Activated CD8-positive, alpha-beta memory T cell treated with anti-CD3 and anti-CD28 coated beads, Interleukin-2, amount 50 U/mL, for 48 hours (primary cell): ENCODE data around the gene ADRA2B.

ENCODE experiments used
- DNase-seq: peaks from one replicate; pipeline ENCODE4 v3.0.0-alpha.2; 2020

The ADRA2B gene

DNA sequence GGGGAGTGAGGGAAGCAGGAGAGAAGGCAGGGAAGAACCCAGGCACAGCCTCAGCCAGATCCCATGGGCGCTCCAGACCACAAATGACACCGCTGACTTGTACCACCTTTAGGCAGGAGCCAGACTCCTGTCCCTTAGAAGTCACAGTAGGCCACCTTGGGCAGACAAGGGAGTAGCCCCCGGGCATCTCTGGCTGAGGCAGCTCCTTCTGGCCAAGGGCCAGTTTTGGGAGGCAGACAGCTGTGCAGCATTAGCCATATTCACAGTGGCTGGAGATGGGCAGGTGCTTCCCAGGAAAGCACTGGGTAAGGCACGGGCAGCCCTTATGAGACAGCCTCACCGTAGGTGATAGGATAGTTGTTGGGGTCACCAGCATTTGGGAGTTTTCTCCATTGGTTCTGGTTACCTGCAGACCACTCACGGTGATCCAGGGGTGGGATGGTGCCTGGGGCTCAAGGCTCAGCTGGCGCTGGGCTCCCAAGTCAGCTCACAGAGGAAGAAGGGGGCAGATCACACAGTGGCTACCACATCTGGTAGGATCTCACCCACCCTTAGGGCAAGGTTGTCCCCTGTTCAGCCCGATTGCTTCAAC lies 19.9 kb upstream of the ADRA2B start:
- no peak for DNase-seq

DNA sequence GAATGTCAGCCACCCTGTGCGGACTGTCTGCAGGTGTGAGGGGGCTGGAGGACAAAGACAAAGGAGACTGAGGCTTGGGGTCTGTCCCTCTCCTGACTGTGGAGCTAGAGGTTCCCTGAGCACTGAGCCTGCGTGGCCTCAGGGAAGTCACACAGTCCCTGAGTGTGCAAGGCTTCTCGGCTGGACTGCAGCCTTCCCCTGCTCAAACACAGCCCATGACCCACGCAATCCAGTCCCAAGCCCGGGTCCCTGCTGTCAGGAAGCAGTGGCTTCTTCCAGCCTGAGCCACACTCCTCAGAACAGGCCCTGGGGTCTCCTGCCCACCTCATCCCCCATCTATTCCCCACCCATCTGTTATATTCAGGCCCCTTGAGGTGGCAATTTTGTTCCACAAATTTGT lies 19.2 kb upstream of the ADRA2B start:
- no peak for DNase-seq

DNA sequence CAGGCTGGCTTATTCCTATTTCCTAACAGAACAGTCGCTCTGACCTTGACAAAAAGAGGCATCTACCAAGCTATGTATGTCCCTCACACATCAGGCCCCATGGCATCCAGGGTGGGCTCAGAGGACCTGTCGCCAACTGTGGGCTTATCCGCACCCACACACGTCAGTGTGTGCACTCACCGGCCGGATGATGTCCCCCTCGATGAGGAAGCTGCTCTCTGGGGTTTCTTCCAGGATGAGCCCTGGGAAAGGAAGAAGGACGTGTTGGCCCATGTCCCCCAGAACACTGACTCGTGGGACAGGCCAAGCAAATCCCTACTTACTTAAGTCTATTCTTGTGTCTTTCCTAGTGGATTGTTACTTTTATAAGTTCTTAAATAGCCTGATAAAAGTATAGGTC lies 18.8 kb upstream of the ADRA2B start:
- DNase-seq: no peak

DNA sequence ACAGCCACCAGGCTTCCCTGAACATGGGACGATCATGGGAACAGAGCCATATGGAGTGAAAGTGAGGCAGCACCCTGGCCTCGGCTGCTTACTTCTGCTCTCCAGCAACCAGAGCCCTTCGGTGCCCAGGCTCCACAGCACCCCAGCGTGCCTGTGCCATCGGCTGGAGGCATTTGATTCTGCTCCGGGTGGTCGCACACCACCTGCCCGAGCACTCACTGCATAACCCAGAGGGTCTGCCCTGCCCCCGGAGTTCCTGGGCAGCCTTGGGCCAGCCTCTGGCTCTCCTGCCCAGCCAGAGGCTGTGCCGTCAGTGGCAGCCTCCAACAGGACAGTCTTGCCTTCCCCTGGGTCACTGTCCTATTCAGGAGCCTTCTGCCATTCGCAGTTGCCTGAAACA lies 18.1 kb upstream of the ADRA2B start:
- no peak for DNase-seq

DNA sequence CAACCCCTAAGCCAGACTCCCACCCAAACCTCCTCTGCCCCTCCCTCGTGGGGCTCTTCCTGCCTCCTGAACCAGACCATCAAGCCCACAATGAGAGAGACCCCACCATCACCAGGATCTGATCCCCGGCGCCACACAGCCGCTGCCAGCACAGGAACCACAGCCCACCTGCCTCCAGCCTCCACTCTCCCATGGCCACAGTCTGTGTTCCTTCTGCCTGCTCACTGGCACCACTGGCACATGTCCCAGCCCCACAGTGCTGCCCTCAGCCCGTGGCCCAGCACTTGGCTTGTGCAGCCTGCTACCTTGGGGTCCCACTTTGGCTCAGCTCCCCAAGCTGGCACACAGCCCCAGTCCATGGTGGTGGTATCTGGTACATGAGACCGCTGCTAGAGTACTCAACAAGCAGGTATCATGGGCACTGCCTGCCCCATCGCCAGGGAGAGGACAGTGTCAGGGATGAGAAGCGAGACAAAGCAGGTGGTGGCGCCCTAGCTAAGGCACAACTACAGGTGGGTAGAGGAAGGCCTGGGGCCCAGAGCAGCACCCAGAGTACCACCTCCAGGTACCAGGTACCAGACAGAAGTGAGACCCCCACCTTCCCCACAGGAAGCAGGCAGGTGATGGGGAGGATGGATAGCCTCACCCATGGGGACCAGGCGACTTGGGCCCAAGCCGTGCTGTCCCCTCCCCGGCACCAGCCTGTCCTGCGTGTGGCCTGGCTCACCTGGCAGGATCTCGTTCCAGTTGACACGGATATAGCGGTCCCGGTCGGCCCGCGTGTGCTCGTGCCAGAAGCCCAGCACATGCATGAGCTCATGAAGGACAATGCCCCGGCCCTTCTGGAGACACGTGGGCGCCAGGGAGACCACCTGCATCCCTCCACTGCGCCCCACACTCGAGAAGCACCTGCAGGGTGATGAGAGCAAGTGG lies 15.7 kb upstream of the ADRA2B start:
- DNase-seq: no peak

DNA sequence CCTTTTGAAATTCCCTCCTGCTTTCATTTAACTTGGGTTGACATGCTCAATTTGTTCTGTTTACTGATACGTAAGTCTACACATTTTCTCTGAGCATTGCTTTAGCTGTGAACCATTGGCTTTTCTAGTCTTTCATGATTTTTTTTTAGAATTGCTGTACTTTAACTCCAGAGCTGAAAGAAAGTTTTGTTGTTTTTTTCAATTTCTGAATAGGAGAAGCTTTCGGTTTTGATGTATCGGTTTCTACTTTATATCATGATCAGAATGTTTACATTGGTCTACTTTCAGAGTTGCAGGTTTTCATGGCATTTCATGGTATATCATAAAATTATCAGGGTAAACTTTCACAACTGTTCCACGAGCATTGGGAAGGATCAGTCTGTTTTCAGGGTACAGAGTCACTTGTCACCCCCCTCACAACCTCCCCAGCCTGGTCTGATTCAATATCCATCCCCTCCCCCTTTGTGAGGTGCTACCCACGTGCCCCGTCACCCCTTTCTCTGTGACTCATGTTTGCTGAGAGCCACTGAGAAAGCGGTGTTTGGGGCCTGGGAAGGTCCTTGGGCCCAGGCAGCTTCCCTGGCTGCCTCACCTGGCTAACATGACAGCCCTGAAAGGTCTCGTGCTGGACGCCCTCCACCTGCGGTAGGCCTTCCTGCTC lies 14.9 kb upstream of the ADRA2B start:
- DNase-seq: no peak

DNA sequence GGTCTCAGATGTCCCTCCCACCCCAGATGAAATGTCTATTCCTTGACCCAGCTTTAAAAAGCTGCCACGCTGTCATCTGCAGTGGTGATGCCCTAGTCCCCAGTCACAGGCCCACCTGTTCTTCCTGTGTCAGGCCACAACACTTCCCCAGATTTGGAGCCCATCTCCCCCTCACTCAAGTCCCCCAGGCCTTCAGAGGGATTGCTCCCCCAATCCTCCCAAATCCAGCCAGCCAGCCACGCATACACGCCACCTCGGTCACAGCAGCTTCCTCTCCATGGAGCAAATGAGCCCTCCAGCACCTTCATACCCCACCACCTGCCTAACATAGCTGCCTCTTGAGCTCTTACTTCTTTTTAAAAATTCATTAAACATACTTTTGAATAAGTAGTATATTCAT lies 14.1 kb upstream of the ADRA2B start:
- DNase-seq: no peak

DNA sequence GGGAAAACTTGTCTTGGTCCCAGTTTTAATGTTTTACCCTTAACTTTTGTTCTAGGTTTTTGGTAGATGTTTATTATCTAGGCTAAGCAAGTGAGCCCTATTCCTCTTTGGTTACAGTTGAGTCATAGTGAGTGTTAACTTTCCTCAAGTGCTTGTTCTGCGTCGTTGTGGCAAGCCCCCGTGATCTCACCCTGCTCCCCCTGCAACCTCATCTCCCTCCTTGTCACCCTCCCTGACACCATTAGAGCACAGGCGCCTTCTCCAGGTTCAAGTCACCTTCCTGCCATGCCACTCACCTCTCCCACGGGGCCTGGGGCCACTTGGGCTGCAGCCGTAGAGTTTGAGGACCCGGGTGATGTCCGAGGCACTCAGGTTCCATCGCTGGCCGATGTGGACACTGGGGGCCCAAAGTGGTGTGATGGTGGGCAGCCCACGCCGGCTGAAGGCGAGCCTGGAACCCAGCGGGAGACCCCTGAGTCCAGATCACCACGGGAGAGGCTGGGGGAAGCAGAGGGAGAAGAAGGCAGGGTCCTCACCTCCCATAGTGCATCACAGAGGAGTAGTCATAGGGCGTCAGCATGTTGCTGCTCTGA lies 13.3 kb upstream of the ADRA2B start:
- DNase-seq: no peak

DNA sequence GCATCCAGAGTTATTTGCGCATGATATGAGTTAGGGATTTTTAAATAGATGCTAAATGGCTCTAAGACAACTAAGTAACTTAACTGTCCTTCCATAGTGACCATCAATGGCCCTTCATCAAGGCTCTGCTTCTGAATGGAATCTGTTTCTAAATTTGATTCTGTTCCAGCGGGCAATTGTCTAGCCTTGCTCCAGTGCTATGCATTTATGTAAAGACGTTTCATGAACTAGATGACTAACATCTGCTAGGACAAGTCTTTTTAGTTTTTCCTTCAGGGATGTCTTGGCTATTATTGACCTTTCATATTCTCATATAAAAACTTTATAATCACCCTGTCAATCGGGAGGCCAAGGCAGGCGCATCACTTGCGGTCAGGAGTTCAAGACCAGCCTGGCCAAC lies 12.1 kb upstream of the ADRA2B start:
- no peak for DNase-seq

DNA sequence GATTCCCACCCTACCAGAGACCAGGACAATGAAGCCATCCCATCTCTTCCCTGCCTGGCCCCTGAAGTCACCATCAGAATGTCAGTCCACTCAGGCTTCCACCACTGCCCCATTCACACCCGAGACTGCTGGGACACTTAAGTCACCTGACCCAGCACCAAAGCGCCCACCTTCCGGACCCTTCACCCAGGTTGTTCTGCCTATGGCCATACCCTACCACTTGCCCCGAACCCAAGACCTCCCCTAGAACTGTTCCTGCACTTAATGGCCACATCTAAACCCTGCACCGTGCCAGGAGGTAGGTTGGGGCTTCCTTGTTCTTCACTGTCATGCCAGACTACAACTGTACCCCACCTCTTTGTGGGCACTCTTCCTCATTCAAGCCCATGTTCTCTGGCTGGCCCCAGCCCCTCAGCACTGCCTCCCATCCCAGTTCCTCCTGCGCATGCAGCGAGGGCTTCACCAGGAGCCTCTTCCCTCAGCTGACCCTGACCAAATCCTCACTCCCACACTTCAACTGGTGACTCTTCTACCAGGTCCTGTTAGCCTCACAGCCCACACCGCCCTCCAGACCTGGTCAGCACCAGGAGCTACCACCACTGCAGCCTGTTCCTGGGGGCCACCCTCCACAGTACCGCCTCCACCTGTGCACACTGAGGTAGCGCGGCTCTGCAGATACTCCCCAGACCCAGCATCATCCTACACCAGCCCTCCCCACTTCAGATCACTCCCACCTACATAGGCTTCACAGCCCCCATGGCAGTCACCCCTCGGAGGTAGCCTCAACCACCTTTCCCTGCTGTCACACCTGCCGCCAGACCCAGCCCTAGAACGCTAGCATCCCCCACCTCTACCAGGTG lies 8.3 kb upstream of the ADRA2B start:
- no peak for DNase-seq

DNA sequence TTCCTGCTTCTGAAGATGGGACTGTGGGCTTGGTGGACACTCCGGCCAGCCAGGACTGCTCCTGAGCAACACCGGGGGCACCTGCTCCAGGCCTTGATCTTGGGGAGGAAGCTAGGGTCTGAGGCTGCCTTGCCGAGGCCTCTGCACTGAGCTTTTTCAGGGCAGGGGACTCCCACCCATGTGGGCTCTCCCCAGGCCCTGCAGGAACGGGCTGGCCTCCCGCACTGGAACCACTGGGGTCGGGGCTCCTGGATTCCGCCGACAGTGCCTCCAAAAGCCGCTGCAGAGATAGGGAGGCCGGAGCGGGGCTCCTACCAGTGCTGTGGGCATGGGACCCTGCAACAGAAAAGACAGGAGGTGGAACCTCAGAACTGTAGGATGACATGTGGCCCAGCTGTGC lies 7.6 kb upstream of the ADRA2B start:
- no peak for DNase-seq

DNA sequence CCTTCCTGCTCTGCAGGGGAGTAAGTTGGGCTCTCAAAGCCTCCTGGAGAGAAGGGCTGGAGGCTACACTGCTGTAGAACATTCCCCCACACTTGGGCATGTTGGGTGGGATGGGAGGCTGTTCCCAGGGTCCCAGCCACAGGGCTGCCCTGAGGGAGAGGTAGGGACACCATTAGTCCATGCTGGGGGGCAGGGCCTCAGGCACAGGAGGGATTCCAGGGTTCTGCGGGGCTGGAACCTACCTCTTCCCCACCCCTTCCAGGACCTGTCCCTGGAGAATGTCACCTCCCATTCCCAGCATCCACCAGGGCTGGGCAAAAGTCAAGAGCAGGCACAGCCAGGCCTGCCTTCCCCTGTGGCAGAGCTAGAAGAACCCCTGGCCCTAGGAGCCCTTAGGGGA lies 6.9 kb upstream of the ADRA2B start:
- DNase-seq: no peak

DNA sequence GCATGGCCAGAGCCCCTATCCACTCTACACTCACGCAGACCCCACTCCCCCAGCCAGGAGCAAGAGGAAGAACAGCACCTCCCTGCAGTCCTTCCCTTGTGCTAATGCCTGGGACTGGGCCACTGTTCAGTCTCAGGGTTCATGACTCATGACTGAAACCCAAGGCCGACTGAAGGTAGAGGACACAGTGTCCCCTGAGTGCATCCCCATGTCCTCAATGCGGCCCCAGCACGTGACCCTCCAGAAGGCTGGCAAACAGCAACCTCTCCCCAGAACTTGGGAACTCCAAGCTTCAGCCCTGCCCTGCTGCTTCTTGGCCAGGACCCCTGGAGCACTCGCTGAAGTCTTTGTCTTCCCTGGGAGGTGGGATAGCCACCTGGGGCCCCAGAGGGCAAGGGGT lies 6.0 kb upstream of the ADRA2B start:
- no peak for DNase-seq

DNA sequence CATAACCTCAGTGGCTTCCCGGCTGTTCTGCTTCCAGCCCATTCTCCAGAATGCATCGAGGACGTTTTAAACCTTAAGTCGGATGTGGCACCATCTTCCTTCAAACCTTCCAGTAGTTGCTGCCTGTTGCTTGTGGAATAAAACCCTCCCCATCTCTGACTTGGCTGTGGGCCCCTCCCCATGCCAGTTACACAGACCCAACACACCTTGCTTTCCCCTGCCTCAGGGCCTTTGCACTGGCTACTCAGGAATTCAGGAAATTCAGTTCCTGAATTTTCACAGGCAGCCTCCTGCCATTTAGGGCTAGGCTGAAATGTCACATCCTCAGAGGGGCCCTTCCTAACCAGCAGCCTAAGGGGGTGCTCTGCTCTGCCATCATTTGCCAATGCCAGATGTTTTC lies 5.0 kb upstream of the ADRA2B start:
- DNase-seq: no peak

DNA sequence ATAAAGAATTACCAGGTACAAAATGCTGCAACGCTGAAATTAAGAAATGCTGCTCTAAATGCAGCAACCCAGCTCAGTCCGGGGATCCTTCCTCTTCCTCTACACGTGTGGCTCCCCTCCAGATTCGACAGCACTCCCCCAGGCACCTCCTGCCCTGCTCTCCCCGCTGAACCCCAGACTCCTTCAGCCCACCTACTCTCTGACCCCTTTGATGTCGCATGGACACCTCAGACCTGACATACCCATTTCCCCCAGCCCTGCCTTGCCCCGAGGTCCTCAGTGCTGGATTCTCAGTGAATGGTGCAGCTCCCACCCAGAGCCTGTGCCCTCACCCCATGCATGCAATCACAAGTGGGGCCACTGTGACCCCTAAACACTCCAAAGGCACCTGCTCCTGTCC lies 4.6 kb upstream of the ADRA2B start:
- DNase-seq: no peak

DNA sequence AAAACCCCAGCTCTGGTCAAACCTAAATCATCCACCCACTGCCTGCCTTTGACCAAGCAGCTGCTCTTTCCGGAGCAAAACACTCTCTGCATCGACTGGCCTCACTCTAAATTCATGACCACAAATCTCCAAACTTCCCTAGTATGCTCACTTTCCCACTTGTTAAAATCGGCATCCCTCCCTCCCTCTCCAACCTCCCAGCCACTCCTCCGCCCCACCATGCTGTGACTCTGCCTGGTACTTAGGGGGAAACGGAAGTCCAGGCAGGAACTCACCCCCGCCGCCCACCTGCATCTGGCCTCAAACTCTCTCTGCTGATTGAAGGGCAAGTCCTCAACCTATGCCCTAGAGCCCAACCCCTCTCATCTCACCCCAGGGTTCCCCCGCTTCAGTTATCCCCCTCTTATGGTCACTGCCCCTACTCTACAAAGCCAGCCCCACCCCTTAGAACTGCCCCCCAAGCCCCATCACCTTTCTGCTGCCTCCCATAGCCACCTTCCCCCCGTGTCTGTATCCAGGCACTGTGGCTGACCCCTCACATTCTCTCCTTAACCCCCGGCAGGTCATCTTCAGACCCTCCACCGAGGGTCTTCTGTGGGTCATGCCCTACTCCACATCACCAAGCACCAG lies 3.8 kb upstream of the ADRA2B start:
- DNase-seq: no peak

DNA sequence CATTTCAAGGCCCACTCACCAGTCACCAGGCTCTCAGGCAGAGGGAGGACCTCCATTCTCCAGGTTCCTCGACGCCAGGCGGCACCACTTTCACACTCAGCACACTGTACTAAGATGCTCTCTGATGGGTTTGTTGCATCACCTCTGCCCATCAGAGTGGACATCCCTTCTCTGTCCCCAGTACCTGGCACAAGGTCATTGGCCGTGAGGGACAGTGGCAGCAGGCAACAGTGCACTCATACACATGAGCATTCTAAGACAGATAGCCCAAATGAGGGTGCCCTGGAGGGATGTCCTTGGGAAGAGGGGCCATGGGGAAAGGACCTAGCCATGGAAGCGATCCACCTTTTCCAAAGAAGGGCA lies 3.0 kb upstream of the ADRA2B start:
- no peak for DNase-seq

DNA sequence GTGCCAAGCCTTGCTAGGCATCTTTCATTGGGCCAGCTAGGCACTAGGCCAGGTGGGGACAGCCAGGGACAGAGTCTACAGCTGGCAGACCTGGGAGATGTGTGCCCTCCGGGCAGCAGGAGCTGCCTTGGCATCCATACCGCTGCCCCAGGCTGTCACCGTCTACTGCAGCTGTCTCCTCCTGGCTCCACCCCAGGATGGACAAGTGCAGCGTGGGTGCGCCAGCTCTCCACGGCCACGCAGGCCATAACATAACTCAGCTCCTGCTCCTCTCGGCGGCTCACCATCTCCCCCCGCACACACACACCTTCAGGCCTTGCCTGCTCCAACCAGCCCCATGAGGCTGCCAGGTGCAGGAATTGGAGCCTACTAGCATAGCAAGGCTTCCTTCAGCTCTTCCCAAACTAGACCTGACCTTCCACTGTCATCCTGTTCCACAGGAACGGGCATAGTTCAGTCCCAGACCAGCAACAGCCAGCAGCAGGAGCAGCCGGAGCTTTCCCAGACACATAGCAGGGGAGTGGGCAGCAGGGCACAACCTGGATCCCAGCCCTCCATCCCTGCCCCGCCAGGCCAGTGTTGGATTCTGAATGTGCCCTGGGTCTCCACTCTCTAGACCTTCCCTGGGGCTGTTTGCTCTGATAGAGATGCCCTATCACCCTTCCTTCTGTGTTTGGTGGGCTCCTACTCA lies 2.5 kb upstream of the ADRA2B start:
- no peak for DNase-seq

DNA sequence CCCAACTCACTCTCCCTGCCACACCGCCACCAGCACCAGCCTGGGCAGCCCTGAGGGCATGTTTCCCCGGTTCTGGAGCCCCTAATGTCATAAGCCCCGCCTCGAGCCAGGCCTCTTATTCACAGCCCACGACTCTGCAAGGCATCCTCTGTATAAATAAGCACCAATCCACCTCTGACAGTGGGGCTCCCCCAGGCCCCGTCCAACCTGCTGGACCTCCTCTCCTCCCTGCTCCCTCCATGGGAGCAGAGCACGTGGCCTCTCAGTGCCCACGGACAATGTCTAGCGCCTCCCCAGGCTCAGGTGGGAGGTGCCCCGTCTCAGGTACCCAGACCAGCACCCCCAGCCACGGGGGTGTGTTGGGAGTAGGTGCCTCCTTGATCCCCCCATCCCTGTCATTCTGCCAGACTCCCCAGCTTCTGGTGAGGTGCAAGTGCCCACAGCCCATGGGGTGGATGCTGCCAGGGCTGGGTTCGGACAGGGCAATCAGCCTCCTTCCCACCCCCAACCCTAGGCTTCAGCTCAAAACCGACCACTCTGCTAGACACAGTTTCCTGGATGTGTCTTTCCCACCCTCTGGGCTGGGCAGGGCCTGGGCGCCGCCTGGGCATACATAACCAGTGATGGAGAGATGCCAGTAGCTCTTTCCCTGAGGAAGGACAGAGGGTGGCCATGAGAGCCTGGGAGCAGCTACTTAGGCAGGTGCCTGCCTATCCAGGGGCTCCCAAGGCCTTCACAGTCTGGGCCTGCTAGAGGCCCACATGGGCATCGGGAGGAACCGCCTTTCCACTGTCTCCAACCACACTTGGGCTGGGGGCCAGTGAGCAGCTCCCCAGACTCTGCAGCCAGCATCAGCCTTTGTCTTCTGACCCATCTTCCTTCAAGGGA lies 1.6 kb upstream of the ADRA2B start:
- no peak for DNase-seq

DNA sequence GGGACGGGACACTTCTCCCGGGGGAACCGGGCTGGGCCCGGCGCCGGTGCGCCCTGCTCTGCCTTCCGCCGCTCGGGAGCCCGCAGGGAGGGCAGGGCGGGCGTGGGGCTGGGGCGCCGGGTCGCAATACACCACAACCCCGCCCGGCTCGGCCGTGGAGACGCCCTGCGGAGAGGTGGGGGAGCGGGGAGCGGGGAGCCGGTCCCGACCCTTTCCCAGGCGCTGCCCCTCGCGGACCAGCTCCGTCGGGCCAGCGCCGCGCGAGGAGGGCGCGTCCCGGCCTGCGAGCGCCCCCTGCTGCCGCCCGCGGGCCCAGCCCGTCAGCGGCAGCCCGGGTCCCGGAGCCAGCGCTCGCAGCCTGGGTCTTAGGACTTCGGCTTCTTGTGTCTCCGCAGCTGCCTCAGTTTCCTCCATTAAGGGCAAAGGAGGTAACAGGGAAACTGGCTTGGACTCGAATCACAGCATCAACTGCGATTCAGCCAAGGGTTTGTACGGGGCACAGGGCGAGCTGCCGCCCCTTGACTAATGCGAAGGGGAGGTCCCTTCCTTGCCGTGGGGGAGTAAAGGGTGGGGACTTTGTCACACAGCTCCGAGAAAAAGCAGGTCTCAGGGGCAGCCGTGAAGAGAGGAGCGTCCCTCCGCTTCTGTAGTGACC lies 635 bp upstream of the ADRA2B start:
- peak; percentile 88 for DNase-seq
